ENCODE data around the gene CD4. TPM values are rescaled to one million over a fixed set of nuclear protein-coding genes. Genes with fewer than 3 reads are reported as not detected.
A peak's percentile ranks its signal among the peaks of the same experiment; 100 is the strongest.
"Not testable (repeated sequence)": the region's sequence is repeated elsewhere in the genome, so short reads cannot be mapped to it uniquely, and the experiment has no call there.

The CD4 gene
- total RNA-seq, 1 experiment from 2014 or later, result not detected

- intact Hi-C loops (cut with micrococcal nuclease; ENCODE audit: unreplicated experiment), result loop anchor here (5.0 kb wide), 2 partner anchors 58 to 73 kb away; partner anchors contain the start of genes ATN1, C12orf57 and RNU7-1
- H3K4me1 Mint-ChIP-seq (ENCODE audit: low read depth, unreplicated experiment), result peaks cover 43% of the 10 kb centered on the region
- DNase-seq, result peak; percentile 91
- peaks cover 87% of the 10 kb centered on the region for H3K36me3 Mint-ChIP-seq (ENCODE audit: insufficient read depth, unreplicated experiment)
- BruUV-seq (replicated peaks), result no TSS peak
- peak overlapping the region; percentile 91 for H3K27ac Mint-ChIP-seq (ENCODE audit: unreplicated experiment)
- peak overlapping the region; percentile 88 for H3K4me3 Mint-ChIP-seq (ENCODE audit: low read depth, unreplicated experiment)
- no peaks in the 10 kb centered on the region for H3K27me3 Mint-ChIP-seq (ENCODE audit: unreplicated experiment)
- TF ChIP-seq CTCF (IDR thresholded peaks at IDR 0.05; ENCODE audit: unreplicated experiment), result peak; percentile 92
- no peaks in the 10 kb centered on the region for H3K9me3 Mint-ChIP-seq (ENCODE audit: low read depth, unreplicated experiment)
- CTCF ChIA-PET, result interaction anchor here (0.6 to 2.0 kb wide), 13 partner anchors 11 to 180 kb away, joined by 3 to 24 read pairs (median 9); partner anchors contain the start of genes C12orf57, CDCA3, ENO2 and RNU7-1
Observed at GRCh38 chr12:6869049-6870021, 80.0 kb downstream of the CD4 start.

GRCh38 chr12:6870304-6870703 is 81.0 kb downstream of the CD4 start:
- DNase-seq; intact Hi-C loops (cut with micrococcal nuclease; ENCODE audit: unreplicated experiment); H3K27me3 Mint-ChIP-seq (ENCODE audit: unreplicated experiment); H3K9me3 Mint-ChIP-seq (ENCODE audit: low read depth, unreplicated experiment): not testable (repeated sequence)
- H3K27ac Mint-ChIP-seq (ENCODE audit: unreplicated experiment), result peak overlapping the region; percentile 89
- CTCF ChIA-PET, result interaction anchor here (1.7 to 3.1 kb wide), 3 partner anchors 21 to 55 kb away, joined by 22 to 31 read pairs (median 24); no protein-coding TSS in a partner anchor
- BruUV-seq (replicated peaks), result TSS peak; percentile 53
- peaks cover 87% of the 10 kb centered on the region for H3K36me3 Mint-ChIP-seq (ENCODE audit: insufficient read depth, unreplicated experiment)
- H3K4me1 Mint-ChIP-seq (ENCODE audit: low read depth, unreplicated experiment), result peaks cover 43% of the 10 kb centered on the region
- peak overlapping the region; percentile 88 for H3K4me3 Mint-ChIP-seq (ENCODE audit: low read depth, unreplicated experiment)

Other genes starting within 250 kb of the CD4 start
- 0.76 and 1.0 TPM in 2 replicates for gene IFFO1, start 233.5 kb upstream of the CD4 start, total RNA-seq (2022)
- 86.1 and 88.5 TPM in 2 replicates for gene NOP2, start 221.2 kb upstream of the CD4 start, total RNA-seq (2022)
- gene CHD4, start 182.1 kb upstream of the CD4 start, total RNA-seq (2022), result 164 and 165 TPM in 2 replicates
- 2.5 and 3.2 TPM in 2 replicates for gene LPAR5, start 153.6 kb upstream of the CD4 start, total RNA-seq (2022)
- gene ACRBP, start 142.1 kb upstream of the CD4 start, total RNA-seq (2022), result 2.9 and 4.1 TPM in 2 replicates
- 24.9 and 26.6 TPM in 2 replicates for gene ING4, start 126.4 kb upstream of the CD4 start, total RNA-seq (2022)
- 64.9 and 68.5 TPM in 2 replicates for gene ZNF384, start 100.2 kb upstream of the CD4 start, total RNA-seq (2022)
- gene PIANP, start 88.7 kb upstream of the CD4 start, total RNA-seq (2022), result not detected in 2 replicates
- 47.3 and 55.3 TPM in 2 replicates for gene COPS7A, start 65.5 kb upstream of the CD4 start, total RNA-seq (2022)
- gene MLF2, start 36.4 kb upstream of the CD4 start, total RNA-seq (2022), result 176 and 183 TPM in 2 replicates
- 53.5 and 62.9 TPM in 2 replicates for gene PTMS, start 23.2 kb upstream of the CD4 start, total RNA-seq (2022)
- 0.34 TPM in 1 of 2 replicates, not detected in the other for gene LAG3, start 17.0 kb upstream of the CD4 start, total RNA-seq (2022)
- gene GPR162, start 32.3 kb downstream of the CD4 start, total RNA-seq (2022), result not detected in 2 replicates
- 0.45 and 0.56 TPM in 2 replicates for gene P3H3, start 38.9 kb downstream of the CD4 start, total RNA-seq (2022)
- gene GNB3, start 51.4 kb downstream of the CD4 start, total RNA-seq (2022), result not detected in 2 replicates
- gene CDCA3, start 61.8 kb downstream of the CD4 start, total RNA-seq (2022), result 47.9 and 57.1 TPM in 2 replicates
- 126 and 128 TPM in 2 replicates for gene USP5, start 62.6 kb downstream of the CD4 start, total RNA-seq (2022)
- 608 and 639 TPM in 2 replicates for gene TPI1, start 78.0 kb downstream of the CD4 start, total RNA-seq (2022)
- gene SPSB2, start 83.8 kb downstream of the CD4 start, total RNA-seq (2022), result 18.0 and 21.5 TPM in 2 replicates
- 6.0 and 8.3 TPM in 2 replicates for gene LRRC23, start 115.3 kb downstream of the CD4 start, total RNA-seq (2022)
- 14.5 and 16.1 TPM in 2 replicates for gene ENO2, start 125.1 kb downstream of the CD4 start, total RNA-seq (2022)
- gene ATN1, start 138.4 kb downstream of the CD4 start, total RNA-seq (2022), result 59.9 and 62.0 TPM in 2 replicates
- not detected in 2 replicates for gene RNU7-1, start 154.3 kb downstream of the CD4 start, total RNA-seq (2022)
- gene C12orf57, start 154.5 kb downstream of the CD4 start, total RNA-seq (2022), result 96.7 and 103 TPM in 2 replicates
- 42.4 and 46.3 TPM in 2 replicates for gene PTPN6, start 161.8 kb downstream of the CD4 start, total RNA-seq (2022)
- 182 and 195 TPM in 2 replicates for gene PHB2, start 181.1 kb downstream of the CD4 start, total RNA-seq (2022)
- 73.1 and 80.5 TPM in 2 replicates for gene EMG1, start 181.4 kb downstream of the CD4 start, total RNA-seq (2022)
- gene LPCAT3, start 228.9 kb downstream of the CD4 start, total RNA-seq (2022), result 30.2 and 31.7 TPM in 2 replicates

Data from Calu3 (cell line).